HCT116 (cell line): ENCODE data around the gene CRIP2. TPM values are rescaled to one million over a fixed set of nuclear protein-coding genes. Genes with fewer than 3 reads are reported as not detected.

Source experiments
- total RNA-seq: library from RNA; stranded (reverse); gene quantifications from one replicate; pipeline ENCODE4 v1.2.1, GENCODE V29; 2021; ENCODE audit not compliant: unreplicated experiment

The CRIP2 gene
- total RNA-seq, 1 experiment from 2014 or later = 31.1 TPM

Other genes with a start within 250 kb of the CRIP2 start
- gene BTBD6, start 226.3 kb upstream of the CRIP2 start, total RNA-seq = 35.9 TPM
- gene BRF1, start 173.8 kb upstream of the CRIP2 start, total RNA-seq = 41.2 TPM
- gene PACS2, start 160.1 kb upstream of the CRIP2 start, total RNA-seq = 75.5 TPM
- 3.8 TPM for gene TEX22, start 76.3 kb upstream of the CRIP2 start, total RNA-seq
- gene MTA1, start 55.0 kb upstream of the CRIP2 start, total RNA-seq = 229 TPM
- gene CRIP1, start 12.1 kb downstream of the CRIP2 start, total RNA-seq = 260 TPM
- gene TEDC1, start 16.4 kb downstream of the CRIP2 start, total RNA-seq = 40.4 TPM
- gene TMEM121, start 51.8 kb downstream of the CRIP2 start, total RNA-seq = 5.5 TPM